Stimulated activated naive CD4-positive, alpha-beta T cell (primary cell): ENCODE data around the gene CACNA1S.
A peak's percentile ranks its signal among the peaks of the same experiment; 100 is the strongest.

Source experiments
- DNase-seq, 6 experiments: peaks; one replicate each; lab custom pipeline; 2025; lab: John Stamatoyannopoulos, UW

CACNA1S gene

GRCh38 chr1:201112173-201112731, at the start of gene CACNA1S:
Gene CACNA1S, minus strand, starts transcription at chr1:201112426. Its CDS starts 87 bp downstream, at chr1:201112339.
- DNase-seq: no peak

- no peak for DNase-seq
Measured at GRCh38 chr1:201157949-201158348, 45.7 kb upstream of the CACNA1S start.

GRCh38 chr1:201156819-201157218, 44.6 kb upstream of the CACNA1S start:
- DNase-seq: no peak

- no peak for DNase-seq
Measured at GRCh38 chr1:201156346-201156745, 44.1 kb upstream of the CACNA1S start.

GRCh38 chr1:201155354-201155753, 43.1 kb upstream of the CACNA1S start:
- DNase-seq: no peak

- peak; percentile 92 to 98 (median 96) for DNase-seq
Measured at GRCh38 chr1:201154389-201155165, 42.4 kb upstream of the CACNA1S start, which contains the start of gene TMEM9. Gene TMEM9, minus strand, starts transcription at chr1:201154474. Its CDS starts 551 bp downstream, at chr1:201153923.

GRCh38 chr1:201153474-201154388, 41.5 kb upstream of the CACNA1S start:
- DNase-seq: peak in 2 of 6 experiments; percentile 29 to 43

GRCh38 chr1:201149400-201149799, 37.2 kb upstream of the CACNA1S start:
- no peak for DNase-seq

- DNase-seq: no peak
Measured at GRCh38 chr1:201147396-201148015, 35.3 kb upstream of the CACNA1S start.

- DNase-seq: no peak
Measured at GRCh38 chr1:201146626-201147390, 34.6 kb upstream of the CACNA1S start.

GRCh38 chr1:201145816-201146215, 33.6 kb upstream of the CACNA1S start:
- no peak for DNase-seq

GRCh38 chr1:201145132-201145531, 32.9 kb upstream of the CACNA1S start:
- no peak for DNase-seq

GRCh38 chr1:201144701-201145100, 32.5 kb upstream of the CACNA1S start:
- DNase-seq: no peak

- DNase-seq: no peak
Measured at GRCh38 chr1:201143726-201144635, 31.8 kb upstream of the CACNA1S start.

- no peak for DNase-seq
Measured at GRCh38 chr1:201142849-201143725, 30.9 kb upstream of the CACNA1S start.

GRCh38 chr1:201142011-201142848, 30.0 kb upstream of the CACNA1S start:
- no peak for DNase-seq

GRCh38 chr1:201141418-201141817, 29.2 kb upstream of the CACNA1S start:
- no peak for DNase-seq

GRCh38 chr1:201140941-201141260, 28.7 kb upstream of the CACNA1S start:
- DNase-seq: no peak
